WTC11 (cell line): ENCODE measurements around the gene IGF2BP3. TPM values are rescaled to one million over a fixed set of nuclear protein-coding genes. Genes with fewer than 3 reads are reported as not detected.

Experiments used
- ATAC-seq: fragments of 200-7000 bp; cut with Tn5 transposase; 2 replicates; pipeline ENCODE4 v1.10.0; 2021; ENCODE audit warnings: mild to moderate bottlenecking, moderate library complexity
- CTCF ChIA-PET: fragments of 300-600 bp; sonication (Branson Sonifier 250); formaldehyde crosslinking; loops from one replicate; lab custom pipeline; 2021; ENCODE audit warnings: antibody characterized with exemption; lab: Charles Lee
- POLR2A ChIA-PET: fragments of 350-600 bp; sonication (Branson Sonifier 250); formaldehyde crosslinking; loops from one replicate; lab custom pipeline; 2021; ENCODE audit warnings: antibody characterized with exemption; lab: Charles Lee
- DNase-seq: peaks from one replicate; pipeline ENCODE4 v3.0.0; 2021; ENCODE audit warnings: low spot score
- H3K27ac Mint-ChIP-seq: 2 replicates; pipeline ENCODE4 v1.8.0; 2021; ENCODE audit warnings: mixed read lengths
- H3K27me3 Mint-ChIP-seq: 2 replicates; pipeline ENCODE4 v1.8.0; 2021; ENCODE audit warnings: low read depth, mild to moderate bottlenecking, moderate library complexity, mixed read lengths
- H3K36me3 Mint-ChIP-seq: 2 replicates; pipeline ENCODE4 v1.8.0; 2021; ENCODE audit warnings: mixed read lengths
- H3K4me1 Mint-ChIP-seq: 2 replicates; pipeline ENCODE4 v1.8.0; 2022; ENCODE audit warnings: mixed read lengths
- H3K4me3 Mint-ChIP-seq: 2 replicates; pipeline ENCODE4 v1.8.0; 2021; ENCODE audit warnings: mild to moderate bottlenecking, moderate library complexity, mixed read lengths
- H3K9me3 Mint-ChIP-seq: 2 replicates; pipeline ENCODE4 v1.8.0; 2021; ENCODE audit warnings: mixed read lengths
- ATF2 ChIP-seq: sonication (generic); formaldehyde crosslinking; IDR thresholded peaks from 2 replicates; pipeline ENCODE4 v1.8.1; 2022; ENCODE audit warnings: low read depth, missing genetic modification reagents, borderline replicate concordance
- CREM ChIP-seq: sonication (generic); formaldehyde crosslinking; IDR thresholded peaks from 2 replicates; pipeline ENCODE4 v1.8.1; 2022; ENCODE audit warnings: mild to moderate bottlenecking, missing genetic modification reagents, moderate library complexity
- E2F5 ChIP-seq: sonication (generic); formaldehyde crosslinking; IDR thresholded peaks from 2 replicates; pipeline ENCODE4 v1.8.1; 2022; ENCODE audit warnings: mild to moderate bottlenecking, moderate library complexity, missing genetic modification reagents
- ERG ChIP-seq: fragments of 250-450 bp; sonication (Bioruptor Pico); IDR thresholded peaks from 2 replicates; pipeline ENCODE4 v1.8.0; 2021; ENCODE audit warnings: mild to moderate bottlenecking
- FOXJ3 ChIP-seq: sonication (generic); formaldehyde crosslinking; IDR thresholded peaks from 2 replicates; pipeline ENCODE4 v1.9.0; 2021; ENCODE audit warnings: missing genetic modification reagents, mild to moderate bottlenecking, borderline replicate concordance
- FOXK1 ChIP-seq: sonication (generic); formaldehyde crosslinking; IDR thresholded peaks from 2 replicates; pipeline ENCODE4 v1.8.0; 2022; ENCODE audit warnings: mild to moderate bottlenecking, moderate library complexity, missing genetic modification reagents
- HMGA2 ChIP-seq: fragments of 250-450 bp; sonication (Bioruptor Pico); IDR thresholded peaks from 2 replicates; pipeline ENCODE4 v1.4.0; 2021; ENCODE audit warnings: mild to moderate bottlenecking, moderate library complexity
- JUN ChIP-seq: sonication (generic); formaldehyde crosslinking; IDR thresholded peaks from 2 replicates; pipeline ENCODE4 v1.8.0; 2023; ENCODE audit warnings: mild to moderate bottlenecking, missing genetic modification reagents
- MLX ChIP-seq: sonication (generic); formaldehyde crosslinking; IDR thresholded peaks from 2 replicates; pipeline ENCODE4 v1.8.1; 2023; ENCODE audit warnings: mild to moderate bottlenecking, missing genetic modification reagents, moderate library complexity
- NFYB ChIP-seq: sonication (generic); formaldehyde crosslinking; conservative IDR thresholded peaks from 2 replicates; pipeline ENCODE4 v1.8.0; 2022; ENCODE audit warnings: low read depth, missing genetic modification reagents
- TCF7 ChIP-seq: sonication (generic); formaldehyde crosslinking; IDR thresholded peaks from 2 replicates; pipeline ENCODE4 v1.8.0; 2022; ENCODE audit warnings: mild to moderate bottlenecking, low read depth, missing genetic modification reagents, moderate library complexity
- TEAD4 ChIP-seq: sonication (generic); formaldehyde crosslinking; IDR thresholded peaks from 2 replicates; pipeline ENCODE4 v1.8.0; 2022; ENCODE audit warnings: mild to moderate bottlenecking, missing genetic modification reagents
- USF1 ChIP-seq: sonication (generic); formaldehyde crosslinking; IDR thresholded peaks from 2 replicates; pipeline ENCODE4 v1.8.0; 2022; ENCODE audit warnings: mild to moderate bottlenecking, missing genetic modification reagents
- ZMAT4 ChIP-seq: fragments of 250-450 bp; sonication (Bioruptor Pico); IDR thresholded peaks from 2 replicates; pipeline ENCODE4 v1.9.0; 2021; ENCODE audit warnings: mild to moderate bottlenecking
- ZNF121 ChIP-seq: sonication (generic); formaldehyde crosslinking; IDR thresholded peaks from 2 replicates; pipeline ENCODE4 v1.8.0; 2023; ENCODE audit warnings: missing genetic modification reagents
- ZNF219 ChIP-seq: sonication (generic); formaldehyde crosslinking; IDR thresholded peaks from 2 replicates; pipeline ENCODE4 v1.8.0; 2023; ENCODE audit warnings: missing genetic modification reagents, mild to moderate bottlenecking, borderline replicate concordance
- ZNF232 ChIP-seq: sonication (generic); formaldehyde crosslinking; IDR thresholded peaks from 2 replicates; pipeline ENCODE4 v1.8.0; 2022; ENCODE audit warnings: mild to moderate bottlenecking, missing genetic modification reagents
- ZNF263 ChIP-seq: sonication (generic); formaldehyde crosslinking; IDR thresholded peaks from 2 replicates; pipeline ENCODE4 v1.8.1; 2022; ENCODE audit warnings: low read depth, mild to moderate bottlenecking, moderate library complexity, missing genetic modification reagents
- ZNF396 ChIP-seq: fragments of 250-450 bp; sonication (Bioruptor Pico); IDR thresholded peaks from 2 replicates; pipeline ENCODE4 v1.8.0; 2021; ENCODE audit warnings: mild to moderate bottlenecking, moderate library complexity, borderline replicate concordance
- ZNF423 ChIP-seq: fragments of 250-450 bp; sonication (Bioruptor Pico); IDR thresholded peaks from 2 replicates; pipeline ENCODE4 v2.1.2; 2022; ENCODE audit warnings: mild to moderate bottlenecking, moderate library complexity
- ZNF671 ChIP-seq: fragments of 250-450 bp; sonication (Bioruptor Pico); IDR thresholded peaks from 2 replicates; pipeline ENCODE4 v1.8.0; 2021; ENCODE audit warnings: mild to moderate bottlenecking
- total RNA-seq: library from RNA; stranded (reverse); gene quantifications from 3 replicates; pipeline ENCODE4 v1.2.3, GENCODE V29; 2021

Gene IGF2BP3
- total RNA-seq, 1 experiment from 2014 or later: 129 TPM

GRCh38 chr7:23332193-23332592 lies 138.1 kb downstream of the IGF2BP3 start (continued):
- TF ChIP-seq ZNF121 (CRISPR knock-in tag): no peak
- no peak for TF ChIP-seq CREM
- TF ChIP-seq MLX (CRISPR knock-in tag): no peak
- no peak for TF ChIP-seq ZNF219 (CRISPR knock-in tag)
- no peak for TF ChIP-seq JUN (CRISPR knock-in tag)
- TF ChIP-seq E2F5 (CRISPR knock-in tag): no peak
- TF ChIP-seq TEAD4 (CRISPR knock-in tag): no peak
- TF ChIP-seq ZMAT4 (CRISPR knock-in tag): no peak
- no peak for TF ChIP-seq ATF2 (CRISPR knock-in tag)
- TF ChIP-seq ZNF671 (CRISPR knock-in tag): no peak

- ATAC-seq (no peak), DNase-seq (no peak)
- Mint-ChIP-seq H3K4me3 (no peak overlapping the region), H3K27me3 (no peaks in the 10 kb centered on the region), H3K36me3 (peaks cover 81% of the 10 kb centered on the region), H3K9me3 (peaks cover 4% of the 10 kb centered on the region; the same call in 1 of the 2 replicates), H3K4me1 (no peaks in the 10 kb centered on the region), H3K27ac (no peak overlapping the region)
- CTCF ChIA-PET: no interaction called here
- no peak for TF ChIP-seq FOXK1 (CRISPR knock-in tag)
- TF ChIP-seq ZNF423 (CRISPR knock-in tag): no peak
- no peak for TF ChIP-seq ERG (CRISPR knock-in tag)
- no peak for TF ChIP-seq ZNF263
- TF ChIP-seq ZNF219 (CRISPR knock-in tag): no peak
- TF ChIP-seq ZNF396 (CRISPR knock-in tag): no peak
- no peak for TF ChIP-seq TCF7 (CRISPR knock-in tag)
- TF ChIP-seq NFYB (CRISPR knock-in tag): no peak
- no peak for TF ChIP-seq FOXJ3 (CRISPR knock-in tag)
- TF ChIP-seq USF1 (CRISPR knock-in tag): no peak
- no peak for TF ChIP-seq HMGA2 (CRISPR knock-in tag)
- no peak for TF ChIP-seq ZNF232 (CRISPR knock-in tag)
- POLR2A ChIA-PET: no interaction called here
These were observed 139.2 kb downstream of the IGF2BP3 start for GRCh38 chr7:23331132-23331531.
